GM12875 (cell line): Measurements from ENCODE around the gene DNAH17.

Source experiments
- H3K4me3 ChIP-seq: one replicate; pipeline ENCODE4 v1.5.1; 2011; ENCODE audit warnings: low read depth, low read length, control low read depth
- TF ChIP-seq, protein P1 (sequence below): IDR thresholded peaks from 2 replicates; pipeline ENCODE4 v1.5.1; 2011; ENCODE audit warnings: low read depth, mild to moderate bottlenecking, control low read depth, inconsistent platforms, low read length, moderate library complexity, borderline replicate concordance; ENCODE audit not compliant: insufficient read depth

The DNAH17 gene

GRCh38 chr17:78454346-78454745, 122.8 kb downstream of the DNAH17 start:
- no peak overlapping the region for H3K4me3 ChIP-seq
- TF ChIP-seq, protein P1, sequence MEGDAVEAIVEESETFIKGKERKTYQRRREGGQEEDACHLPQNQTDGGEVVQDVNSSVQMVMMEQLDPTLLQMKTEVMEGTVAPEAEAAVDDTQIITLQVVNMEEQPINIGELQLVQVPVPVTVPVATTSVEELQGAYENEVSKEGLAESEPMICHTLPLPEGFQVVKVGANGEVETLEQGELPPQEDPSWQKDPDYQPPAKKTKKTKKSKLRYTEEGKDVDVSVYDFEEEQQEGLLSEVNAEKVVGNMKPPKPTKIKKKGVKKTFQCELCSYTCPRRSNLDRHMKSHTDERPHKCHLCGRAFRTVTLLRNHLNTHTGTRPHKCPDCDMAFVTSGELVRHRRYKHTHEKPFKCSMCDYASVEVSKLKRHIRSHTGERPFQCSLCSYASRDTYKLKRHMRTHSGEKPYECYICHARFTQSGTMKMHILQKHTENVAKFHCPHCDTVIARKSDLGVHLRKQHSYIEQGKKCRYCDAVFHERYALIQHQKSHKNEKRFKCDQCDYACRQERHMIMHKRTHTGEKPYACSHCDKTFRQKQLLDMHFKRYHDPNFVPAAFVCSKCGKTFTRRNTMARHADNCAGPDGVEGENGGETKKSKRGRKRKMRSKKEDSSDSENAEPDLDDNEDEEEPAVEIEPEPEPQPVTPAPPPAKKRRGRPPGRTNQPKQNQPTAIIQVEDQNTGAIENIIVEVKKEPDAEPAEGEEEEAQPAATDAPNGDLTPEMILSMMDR: no peak

DNA sequence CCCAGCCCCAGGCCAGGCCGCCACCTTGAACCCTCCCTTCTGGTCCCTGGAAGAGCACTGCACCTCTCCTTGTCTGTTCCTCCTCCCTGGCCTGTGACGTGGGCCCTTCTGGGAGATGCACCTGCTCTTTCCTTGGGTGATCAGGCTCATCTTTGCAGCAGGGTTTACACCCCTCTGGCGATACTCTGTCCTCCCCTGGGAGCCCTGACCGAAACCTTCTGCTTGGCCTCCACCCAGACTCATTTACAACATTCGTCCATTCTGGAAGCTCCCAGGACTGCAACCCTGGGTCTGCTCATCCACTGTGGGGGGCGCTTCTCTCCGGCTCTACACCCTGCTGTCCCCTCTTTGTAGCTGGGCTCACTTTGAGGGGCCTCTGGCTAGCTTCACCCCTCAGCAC, 125.4 kb downstream of the DNAH17 start:
- no peak overlapping the region for H3K4me3 ChIP-seq
- TF ChIP-seq, protein P1: no peak

GRCh38 chr17:78450696-78451345, 126.4 kb downstream of the DNAH17 start:
- TF ChIP-seq, protein P1: no peak
- no peak overlapping the region for H3K4me3 ChIP-seq

GRCh38 chr17:78449983-78450595, 127.1 kb downstream of the DNAH17 start:
- TF ChIP-seq, protein P1: no peak
- no peak overlapping the region for H3K4me3 ChIP-seq

DNA sequence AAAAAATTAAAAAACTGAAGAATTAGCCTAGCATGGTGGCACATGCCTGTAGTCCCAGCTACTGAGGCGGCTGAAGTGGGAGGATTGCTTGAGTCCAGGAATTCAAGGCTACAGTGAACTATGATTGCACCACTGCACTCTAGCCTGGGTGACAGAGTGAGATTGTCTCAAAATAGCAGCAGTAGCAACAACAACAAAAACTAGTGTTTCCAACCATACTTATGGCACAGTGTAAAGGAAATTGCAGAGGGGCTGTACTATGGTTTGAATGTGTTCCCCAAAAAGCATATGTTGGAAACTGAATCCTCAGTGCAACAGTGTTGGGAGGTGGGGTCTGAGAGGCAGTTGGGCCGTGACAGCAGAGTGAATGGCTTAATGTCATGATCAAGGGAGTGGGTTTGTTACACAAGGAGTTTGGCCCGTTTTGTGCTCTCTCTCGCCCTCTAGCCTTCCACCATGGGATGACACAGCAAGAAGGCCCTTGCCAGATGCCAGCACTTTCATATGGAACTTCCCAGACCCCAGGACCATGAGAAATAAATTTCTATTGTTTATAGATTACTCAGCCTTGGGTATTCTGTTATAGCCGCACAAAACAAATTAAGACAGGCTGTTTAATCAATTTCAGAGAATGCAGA, 128.7 kb downstream of the DNAH17 start:
- no peak overlapping the region for H3K4me3 ChIP-seq
- TF ChIP-seq, protein P1: peak; percentile 43

DNA sequence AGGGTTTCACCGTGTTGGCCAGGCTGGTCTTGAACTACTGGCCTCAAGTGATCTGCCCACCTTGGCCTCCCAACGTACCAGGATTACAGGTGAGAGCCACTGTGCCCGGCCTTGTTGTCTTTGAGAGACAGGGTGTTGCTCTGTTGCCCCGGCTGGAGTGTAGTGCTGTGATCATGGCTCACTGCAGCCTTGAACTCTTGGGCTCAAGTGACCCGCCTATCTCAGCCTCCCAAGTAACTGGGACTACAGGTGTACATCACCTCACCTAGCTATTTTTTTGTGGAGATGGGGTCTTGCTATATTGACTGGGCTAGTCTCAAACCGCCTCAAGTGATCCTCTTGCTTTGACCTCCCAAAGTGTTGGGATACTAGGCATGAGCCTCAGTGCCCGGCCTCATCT, 130.4 kb downstream of the DNAH17 start:
- TF ChIP-seq, protein P1: no peak
- H3K4me3 ChIP-seq: no peak overlapping the region

DNA sequence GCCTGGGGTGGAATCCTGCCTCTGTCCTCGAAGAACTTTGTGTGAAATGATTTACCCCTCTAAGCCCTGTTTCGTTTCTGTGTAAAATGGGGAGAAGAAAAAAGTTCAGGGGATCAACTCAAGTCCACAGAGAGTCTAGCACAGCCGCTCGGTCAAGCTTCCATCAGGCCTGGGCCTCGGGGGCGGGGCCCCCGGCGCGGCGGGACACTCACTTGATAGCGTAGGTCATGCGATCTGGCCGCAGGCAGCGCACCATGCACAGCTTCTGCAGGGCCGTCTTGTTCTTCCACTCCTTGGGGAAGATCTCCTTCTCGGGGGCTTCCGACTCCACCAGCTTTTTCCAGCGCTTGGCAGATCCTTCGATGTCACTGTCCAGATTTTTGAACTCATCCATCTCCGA, 132.8 kb downstream of the DNAH17 start:
- TF ChIP-seq, protein P1: no peak
- H3K4me3 ChIP-seq: no peak overlapping the region
